HS-5 (cell line): ENCODE results near the gene CXCL10.
"Not testable (repeated sequence)": the region's sequence is repeated elsewhere in the genome, so short reads cannot be mapped to it uniquely, and the experiment has no call there.

Experiments used
- DNase-seq: peaks from one replicate; pipeline ENCODE4 v3.0.0-alpha.2; 2012; ENCODE audit warnings: low read depth

CXCL10 gene

DNA sequence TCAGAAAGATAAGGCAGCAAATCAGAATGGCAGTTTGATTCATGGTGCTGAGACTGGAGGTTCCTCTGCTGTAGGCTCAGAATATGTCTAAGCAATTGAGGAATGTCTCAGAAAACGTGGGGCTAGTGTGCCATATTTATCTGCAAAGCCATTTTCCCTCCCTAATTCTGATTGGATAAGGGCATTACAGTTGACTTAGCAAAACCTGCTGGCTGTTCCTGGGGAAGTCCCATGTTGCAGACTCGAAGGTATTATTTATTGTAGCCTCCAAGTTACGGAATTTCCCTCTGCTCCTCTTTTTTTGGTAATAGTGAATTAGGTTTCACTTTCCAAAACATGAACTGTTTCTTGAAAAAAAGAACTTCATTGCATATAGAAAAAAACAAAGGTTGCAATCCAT, at the start of gene CXCL10:
Gene CXCL10, minus strand, starts transcription at position 109 of the 400 bp plus-strand sequence. Its CDS starts 66 bp downstream, at position 43.
- DNase-seq, result no peak

DNA sequence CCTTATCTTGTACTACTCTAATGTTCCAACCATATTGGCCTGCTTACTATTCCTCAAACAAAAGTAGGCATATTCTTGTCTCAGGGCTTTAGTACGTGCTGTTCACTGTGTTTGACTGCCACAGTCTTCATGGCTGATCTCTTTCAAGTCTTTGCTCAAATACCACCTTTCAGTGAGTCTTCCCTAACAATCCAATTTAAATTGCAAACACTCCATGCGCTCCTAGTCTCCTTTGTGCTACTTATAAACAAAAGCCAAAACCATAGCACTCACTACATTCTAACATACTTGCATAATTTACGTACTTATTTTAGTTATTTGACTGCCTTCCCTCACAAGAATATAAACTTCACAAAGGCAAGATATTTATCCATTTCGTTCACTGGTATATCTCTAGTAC, 49.5 kb upstream of the CXCL10 start:
- no peak for DNase-seq

DNA sequence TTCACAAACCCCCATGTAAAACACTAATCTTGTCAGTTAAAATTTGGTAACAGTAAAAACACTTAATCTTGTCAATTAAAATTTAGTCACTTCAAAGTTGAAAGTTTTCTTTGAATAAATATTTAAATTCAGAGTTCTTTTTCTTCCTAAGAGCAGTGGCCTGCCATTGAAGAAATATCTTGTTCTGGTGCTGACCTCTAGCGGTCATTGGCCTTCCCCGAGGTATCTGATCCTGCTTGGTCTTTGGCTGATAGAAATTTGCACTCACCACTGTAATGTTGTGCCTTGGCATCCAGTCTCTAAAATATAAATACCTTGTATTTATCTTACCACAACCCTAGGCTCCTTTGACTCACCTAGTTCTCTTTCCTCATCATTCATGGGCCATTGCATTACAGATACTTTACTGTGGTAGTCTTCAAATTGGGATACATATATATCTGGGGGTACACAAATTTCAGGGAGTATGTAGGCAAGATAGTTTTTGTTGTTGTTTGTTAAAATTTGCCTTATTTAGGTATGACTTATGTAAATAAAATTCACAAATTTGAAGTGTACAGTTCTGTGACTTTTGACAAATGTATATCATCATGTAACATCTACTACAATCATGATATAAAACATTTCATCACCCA, 44.5 kb upstream of the CXCL10 start:
- peak; percentile 30 for DNase-seq

DNA sequence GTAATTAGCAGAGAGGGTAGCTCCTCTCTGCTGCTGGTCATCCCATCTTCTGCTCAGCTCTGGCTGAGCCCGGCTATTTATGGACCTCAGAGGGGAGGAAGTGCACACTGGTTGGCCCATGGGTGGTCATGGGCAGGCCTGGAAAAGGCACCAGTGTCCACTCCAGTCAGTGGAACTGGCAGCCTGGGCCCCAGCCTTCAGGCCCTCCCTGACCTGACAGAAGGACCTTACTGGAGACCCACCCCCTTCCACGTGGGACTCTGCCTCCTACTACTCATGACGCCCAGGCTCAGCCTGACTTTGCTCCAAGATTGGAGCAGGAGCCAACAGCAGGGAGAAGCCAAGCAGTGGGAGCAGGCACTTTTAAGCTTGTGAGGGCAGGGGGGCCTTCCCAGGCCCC, 43.2 kb upstream of the CXCL10 start:
- DNase-seq, result no peak

DNA sequence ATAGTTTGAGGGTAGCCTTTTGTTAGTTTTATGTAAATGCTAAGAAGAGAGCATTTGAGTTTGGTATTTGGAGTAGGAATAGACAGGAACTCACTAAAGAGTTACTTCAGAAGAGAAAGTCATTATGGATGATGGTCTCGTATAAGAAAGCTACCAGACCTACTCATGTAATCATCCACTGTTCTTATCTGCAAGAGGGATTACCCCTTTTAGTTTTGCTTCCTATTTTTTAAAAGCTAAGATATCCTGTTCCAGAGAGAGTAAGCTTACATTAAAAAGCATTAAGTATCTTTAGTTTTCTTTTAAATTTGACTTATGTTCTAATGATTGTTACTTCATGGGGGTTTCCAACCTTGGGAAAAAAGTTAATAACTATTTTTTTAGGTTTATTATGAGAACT, 38.7 kb upstream of the CXCL10 start:
- DNase-seq, result no peak

DNA sequence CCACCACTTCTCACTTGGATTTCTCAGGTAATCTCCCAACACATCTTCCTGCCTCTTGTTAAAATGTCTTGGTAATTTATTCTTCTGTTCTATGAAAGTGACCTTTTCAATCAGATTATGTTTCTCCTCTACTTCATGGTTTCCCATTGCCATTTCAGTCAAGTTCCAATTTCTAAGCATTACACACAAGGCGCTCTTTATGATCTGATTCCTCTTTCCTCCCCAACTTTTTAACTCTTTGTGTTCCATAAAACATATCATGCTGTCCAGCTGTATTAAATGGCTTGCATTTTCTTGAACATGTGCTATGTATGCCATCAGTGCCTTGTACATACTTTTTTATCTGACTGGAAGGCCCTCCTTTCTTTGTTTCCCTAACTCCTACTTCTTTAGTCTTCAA, 38.1 kb upstream of the CXCL10 start:
- DNase-seq, result no peak

DNA sequence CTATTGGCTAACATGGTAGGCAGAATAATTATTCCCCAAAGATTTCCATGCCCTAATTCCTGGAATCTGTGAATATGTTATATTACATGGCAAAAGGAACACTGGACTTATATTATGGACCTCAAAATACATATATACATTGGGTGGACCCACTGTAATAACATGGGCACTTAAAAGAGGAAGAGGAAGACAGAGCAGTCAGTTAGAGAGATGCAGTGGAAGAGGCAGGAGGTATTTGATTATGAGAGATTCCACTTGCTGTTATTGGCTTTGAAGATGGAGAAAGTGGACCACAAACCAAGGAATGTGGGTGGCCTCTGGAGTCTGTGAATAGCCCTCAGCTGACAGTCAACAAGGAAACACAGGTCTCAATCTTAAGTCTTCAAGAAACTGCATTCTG, 37.2 kb upstream of the CXCL10 start:
- DNase-seq, result no peak

DNA sequence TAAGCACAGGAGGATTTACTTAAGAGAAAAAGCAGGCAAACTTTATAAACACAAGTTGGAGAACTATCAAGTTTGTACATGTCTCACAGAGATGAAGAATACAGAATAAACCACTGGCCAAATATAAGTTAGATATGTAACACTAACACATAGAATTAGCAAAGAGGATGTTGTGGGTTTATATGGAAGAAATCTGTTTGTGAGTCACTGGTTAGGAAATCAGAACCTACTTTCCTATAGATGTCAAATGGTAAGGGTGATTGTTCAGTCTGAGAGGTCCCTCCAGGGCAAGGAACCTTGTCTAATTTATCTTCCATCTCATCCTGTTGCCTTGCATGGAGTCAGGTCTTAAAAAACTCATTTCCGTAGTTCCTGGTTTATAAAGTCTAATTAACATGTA, 36.5 kb upstream of the CXCL10 start:
- DNase-seq, result peak; percentile 41

DNA sequence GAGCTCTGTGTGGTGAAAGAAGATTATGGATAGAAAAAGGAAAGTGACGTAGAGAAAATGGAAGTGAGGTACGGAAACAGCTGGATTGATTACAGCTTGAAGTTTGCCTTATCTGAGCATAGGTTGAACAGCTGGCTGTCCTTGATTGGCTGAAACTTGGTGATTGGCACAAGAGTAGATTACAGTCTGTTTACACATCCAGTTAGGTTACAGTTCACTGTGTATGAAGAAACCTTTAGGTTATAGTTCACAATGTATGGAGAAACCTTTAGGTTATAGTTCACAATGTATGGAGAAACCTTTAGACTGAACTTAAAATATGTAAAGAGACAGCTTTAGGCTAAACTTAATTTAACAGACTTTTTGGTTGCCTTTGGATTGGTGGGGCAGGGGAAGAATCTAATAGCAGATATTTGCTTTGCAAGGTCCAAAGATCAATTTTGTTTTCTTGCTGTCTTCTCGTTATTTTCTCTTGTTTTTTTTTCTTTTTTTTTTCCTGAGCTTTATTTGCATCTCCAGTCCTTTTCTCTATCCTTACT, 35.7 kb upstream of the CXCL10 start:
- DNase-seq, result no peak

DNA sequence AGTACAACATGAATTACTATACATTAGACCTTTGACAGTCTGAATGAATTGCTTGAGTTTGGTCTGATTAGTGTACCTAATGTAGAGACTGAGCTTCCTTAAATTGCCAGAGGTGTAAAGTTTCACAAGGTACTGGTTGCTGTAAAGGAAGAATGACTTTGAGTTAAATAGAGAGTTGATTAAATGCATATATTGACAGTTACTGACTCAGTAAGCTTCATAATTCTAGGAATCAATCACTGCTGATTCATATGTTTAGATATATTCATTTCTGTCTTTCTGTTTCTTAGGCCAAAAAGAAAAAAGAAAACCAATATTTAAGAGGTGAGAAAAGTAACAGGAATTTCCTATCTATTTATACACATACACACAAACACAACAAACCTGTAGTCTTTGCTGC, 35.0 kb upstream of the CXCL10 start:
- DNase-seq, result no peak

DNA sequence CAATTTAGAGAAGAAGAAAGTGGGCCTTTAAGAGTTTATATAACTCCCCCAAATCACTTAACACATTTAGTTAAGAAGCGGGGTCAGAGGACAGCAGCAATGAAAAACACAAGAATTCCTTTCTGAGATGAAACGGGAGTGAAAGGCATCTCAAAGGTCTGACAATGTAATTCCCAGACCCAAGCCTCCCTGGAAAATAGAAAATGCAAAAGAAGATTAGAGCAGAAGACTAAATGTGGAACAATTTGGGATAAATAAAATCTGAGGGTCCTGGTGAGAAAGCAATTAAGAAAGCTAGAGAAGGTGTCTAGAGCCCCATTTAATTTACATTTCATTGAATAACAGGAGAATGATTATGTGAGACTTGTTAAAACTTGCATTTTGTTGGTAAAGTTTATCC, 32.1 kb upstream of the CXCL10 start:
- DNase-seq, result no peak

DNA sequence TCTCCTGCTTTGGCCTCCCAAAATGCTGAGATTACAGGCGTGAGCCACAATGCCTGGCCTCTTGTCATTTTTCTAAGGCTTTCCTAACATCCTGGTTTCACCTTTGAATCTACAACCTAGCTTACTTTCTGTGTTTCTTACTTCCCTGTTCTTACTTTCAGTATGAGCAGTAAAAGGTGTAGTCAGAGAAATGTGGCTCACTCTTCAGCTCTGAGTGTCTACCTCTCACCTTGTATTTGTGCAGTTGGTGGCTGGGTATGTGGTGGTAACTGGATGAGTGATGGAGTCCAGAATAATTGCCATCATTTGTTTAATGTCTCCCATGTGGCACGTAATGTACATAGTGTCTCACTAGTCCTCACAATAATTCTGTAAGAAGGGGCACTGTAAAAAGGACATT, 31.7 kb upstream of the CXCL10 start:
- no peak for DNase-seq

DNA sequence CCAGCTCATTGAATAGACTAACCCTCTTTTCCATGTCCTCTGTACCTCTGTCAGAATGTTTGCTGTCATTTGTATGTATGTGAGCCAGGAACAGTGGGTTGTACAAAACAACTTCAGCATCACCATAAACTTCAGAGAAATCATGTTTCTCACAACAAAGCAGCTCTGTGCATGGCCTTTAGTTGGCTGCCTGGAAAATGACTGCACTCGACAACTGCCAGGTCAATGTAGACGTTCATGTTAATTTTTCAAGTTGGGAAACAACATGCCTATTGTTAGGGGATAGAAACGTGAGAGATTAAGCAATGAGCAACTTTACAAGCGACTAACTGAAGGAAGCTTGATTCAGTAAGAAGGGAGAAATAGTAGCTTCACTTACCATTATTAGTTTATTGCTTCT, 30.4 kb upstream of the CXCL10 start:
- DNase-seq, result no peak

DNA sequence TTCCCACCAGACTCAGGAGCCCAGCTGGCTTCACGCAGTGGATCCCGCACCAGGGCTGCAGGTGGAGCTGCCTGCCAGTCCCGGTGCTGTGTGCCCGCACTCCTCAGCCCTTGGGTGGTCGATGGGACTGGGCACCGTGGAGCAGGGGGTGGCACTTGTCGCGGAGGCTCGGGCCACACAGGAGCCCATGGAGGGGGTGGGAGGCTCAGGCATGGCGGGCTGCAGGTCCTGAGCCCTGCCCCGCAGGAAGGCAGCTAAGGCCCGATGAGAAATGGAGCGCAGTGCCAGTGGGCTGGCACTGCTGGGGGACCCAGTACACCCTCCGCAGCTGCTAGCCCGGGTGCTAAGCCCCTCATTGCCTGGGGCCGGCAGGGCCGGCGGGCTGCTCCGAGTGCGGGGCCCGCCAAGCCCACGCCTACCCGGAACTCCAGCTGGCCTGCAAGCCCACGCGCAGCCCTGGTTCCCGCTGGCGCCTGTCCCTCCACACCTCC, 27.3 kb upstream of the CXCL10 start:
- DNase-seq, result not testable (repeated sequence)

DNA sequence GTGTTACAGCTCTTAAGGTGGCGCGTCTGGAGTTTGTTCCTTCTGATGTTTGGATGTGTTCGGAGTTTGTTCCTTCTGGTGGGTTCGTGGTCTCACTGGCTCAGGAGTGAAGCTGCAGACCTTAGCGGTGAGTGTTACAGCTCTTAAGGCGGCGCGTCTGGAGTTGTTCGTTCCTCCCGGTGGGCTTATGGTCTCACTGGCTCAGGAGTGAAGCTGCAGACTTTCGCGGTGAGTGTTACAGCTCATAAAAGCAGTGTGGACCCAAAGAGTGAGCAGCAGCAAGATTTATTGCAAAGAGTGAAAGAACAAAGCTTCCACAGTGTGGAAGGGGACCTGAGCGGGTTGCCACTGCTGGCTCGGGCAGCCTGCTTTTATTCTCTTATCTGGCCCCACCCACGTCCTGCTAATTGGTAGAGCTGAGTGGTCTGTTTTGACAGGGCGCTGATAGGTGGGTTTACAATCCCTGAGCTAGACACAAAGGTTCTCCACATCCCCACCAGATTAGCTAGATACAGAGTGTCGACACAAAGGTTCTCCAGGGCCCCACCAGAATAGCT, 26.6 kb upstream of the CXCL10 start:
- not testable (repeated sequence) for DNase-seq

DNA sequence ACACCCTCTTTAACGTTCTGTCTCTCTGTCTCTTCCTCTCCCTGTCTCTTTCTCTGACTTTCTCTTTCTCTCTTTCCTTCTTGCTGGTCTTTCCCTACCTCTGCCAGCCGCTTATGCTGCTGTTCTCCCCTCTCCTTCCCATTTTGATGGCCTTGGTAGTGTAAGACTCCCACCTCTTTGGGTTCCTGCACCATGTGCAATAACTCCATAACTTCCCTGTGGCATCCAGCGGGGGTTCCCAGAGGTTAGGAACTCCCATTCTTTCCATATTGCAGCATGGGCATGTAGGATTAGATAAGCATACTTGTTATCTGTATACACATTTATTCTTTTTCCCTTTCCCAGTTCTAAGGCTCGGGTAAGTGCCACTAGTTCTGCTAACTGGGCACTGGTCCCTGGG, 21.4 kb upstream of the CXCL10 start:
- DNase-seq, result not testable (repeated sequence)

DNA sequence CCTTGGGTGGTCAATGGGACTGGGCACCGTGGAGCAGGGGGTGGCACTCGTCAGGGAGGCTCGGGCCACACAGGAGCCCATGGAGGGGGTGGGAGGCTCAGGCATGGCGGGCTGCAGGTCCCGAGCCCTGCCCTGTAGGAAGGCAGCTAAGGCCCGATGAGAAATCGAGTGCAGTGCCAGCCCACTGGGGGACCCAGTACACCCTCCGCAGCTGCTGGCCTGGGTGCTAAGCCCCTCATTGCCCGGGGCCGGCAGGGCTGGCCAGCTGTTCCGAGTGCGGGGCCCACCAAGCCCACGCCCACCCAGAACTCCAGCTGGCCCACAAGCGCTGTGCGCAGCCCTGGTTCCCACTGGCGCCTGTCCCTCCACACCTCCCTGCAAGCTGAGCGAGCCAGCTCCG, 20.0 kb upstream of the CXCL10 start:
- not testable (repeated sequence) for DNase-seq

DNA sequence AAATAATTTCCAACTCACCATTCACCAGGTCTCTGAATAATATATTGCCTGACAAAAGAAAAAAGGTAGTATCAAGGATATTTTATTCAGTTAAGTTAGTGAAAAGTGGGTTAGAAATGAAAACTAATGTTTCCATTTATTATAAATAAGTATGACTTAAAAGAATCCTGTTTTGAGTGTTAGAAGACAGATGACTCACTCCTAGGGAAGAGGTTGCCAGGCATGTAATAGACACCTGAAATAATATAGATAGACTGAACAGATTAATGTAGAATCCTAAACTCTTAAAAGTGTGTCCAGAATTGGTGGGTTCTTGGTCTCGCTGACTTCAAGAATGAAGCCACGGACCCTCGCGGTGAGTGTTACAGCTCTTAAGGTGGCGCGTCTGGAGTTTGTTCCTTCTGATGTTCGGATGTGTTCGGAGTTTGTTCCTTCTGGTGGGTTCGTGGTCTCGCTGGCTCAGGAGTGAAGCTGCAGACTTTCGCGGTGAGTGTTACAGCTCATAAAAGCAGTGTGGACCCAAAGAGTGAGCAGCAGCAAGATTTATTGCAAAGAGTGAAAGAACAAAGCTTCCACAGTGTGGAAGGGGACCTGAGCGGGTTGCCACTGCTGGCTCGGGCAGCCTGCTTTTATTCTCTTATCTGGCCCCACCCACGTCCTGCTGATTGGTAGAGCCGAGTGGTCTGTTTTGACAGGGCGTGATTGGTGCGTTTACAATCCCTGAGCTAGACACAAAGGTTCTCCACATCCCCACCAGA, 19.1 kb upstream of the CXCL10 start:
- DNase-seq, result not testable (repeated sequence)

DNA sequence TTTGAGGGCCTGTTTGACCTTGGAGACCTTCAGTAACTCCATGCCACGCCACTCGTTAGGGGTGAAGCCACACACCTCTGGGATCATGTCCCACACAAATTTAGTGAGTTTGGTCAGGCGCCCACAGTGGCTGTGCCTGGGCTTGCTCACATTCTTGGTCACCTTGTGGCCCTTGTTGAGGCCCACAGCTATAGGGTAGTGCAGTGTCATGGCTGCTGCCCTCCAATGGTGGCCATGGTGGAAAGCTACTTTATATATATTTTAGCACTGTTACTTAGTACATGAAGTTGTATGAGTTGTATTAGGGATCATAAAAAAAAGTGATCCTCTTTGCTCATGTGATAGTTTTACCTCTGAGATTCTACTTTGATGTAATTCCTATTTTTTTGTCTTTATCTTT, 13.6 kb upstream of the CXCL10 start:
- DNase-seq, result no peak

DNA sequence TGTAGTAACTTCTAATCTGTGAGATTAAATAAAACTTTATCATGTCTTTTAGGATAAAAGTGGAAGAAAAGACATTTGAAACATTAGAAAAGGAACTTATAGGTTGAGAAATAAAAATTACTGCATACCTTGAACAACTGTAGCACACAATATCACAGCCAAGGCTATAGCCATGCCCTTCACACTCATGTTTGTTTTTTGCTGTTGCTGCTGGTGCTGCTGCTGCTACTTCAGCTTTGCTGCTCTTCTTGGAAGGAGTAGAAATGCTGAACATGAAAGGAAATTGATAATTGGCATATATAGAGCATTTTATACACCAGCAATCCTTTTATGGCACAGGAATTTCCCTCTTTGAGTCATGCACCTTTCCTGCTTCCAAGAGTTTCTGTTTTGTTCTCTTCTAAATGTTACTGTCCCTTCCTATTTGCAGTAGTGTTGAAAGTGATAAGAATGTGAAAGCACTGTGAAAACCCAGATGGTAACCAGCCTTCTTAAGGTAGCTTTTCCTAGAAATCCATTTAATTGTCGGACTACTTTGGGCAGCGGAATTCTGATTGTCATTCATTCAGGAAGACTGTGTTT, 12.6 kb upstream of the CXCL10 start, which contains the start of gene CXCL11:
Gene CXCL11, minus strand, starts transcription at position 272 of the 582 bp plus-strand sequence. Its CDS starts 83 bp downstream, at position 189.
- DNase-seq, result no peak

DNA sequence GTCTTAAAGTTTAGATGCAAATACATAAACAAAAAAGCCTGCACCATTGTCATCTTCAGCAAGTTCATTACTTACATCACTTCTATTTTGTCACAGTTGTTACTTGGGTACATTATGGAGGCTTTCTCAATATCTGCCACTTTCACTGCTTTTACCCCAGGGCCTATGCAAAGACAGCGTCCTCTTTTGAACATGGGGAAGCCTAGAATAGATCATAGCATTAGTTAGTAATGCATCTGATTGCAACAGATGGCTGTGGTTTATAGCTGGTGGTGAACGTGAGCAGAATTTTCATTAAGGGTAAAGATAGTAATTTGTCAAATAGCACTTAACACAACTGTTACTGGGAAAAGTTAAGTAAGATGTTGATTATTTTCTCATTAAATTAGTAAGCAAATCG, 11.8 kb upstream of the CXCL10 start:
- no peak for DNase-seq

DNA sequence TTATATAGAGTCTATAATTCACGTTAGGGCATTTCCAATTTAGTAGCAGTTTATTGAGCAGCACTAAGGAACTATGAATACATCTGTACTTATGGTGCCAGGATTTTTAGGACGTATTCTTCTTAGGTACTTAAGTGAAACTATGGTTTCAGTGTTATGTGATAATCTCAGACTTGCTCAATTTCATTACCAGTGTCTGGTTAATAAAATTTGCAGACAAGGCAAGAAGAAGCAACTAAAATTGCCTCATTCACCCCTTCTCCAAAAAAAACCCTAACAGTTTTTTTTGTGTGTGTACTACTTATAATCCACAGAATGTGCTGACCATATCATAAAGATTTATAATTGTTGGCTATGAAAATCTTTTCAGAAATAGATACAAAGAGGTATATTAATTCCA, 6.0 kb upstream of the CXCL10 start:
- DNase-seq, result no peak

DNA sequence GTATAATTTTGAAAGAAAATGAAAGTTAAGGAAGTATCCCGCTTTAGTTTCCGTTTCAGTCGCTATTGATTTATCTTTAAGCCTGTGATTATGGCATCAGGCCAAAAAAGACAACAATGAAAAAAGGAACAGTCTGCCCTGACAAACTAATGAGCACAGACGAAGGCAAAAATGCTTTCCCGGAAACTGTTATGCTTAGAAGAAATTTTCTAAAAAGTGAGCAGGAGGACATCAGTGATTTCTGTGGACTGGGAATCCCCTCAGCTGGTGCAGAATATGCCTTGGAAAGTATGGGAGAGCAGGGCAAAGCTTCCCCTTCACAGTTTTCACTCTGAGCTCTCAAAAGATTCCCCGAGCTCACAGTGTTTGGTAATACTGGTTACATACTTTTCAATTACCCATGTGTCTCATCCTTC, 5.1 kb upstream of the CXCL10 start:
- DNase-seq, result no peak
